Upper lobe of right lung (tissue), 1 donor: ENCODE data around the gene RARA. TPM values are rescaled to one million over a fixed set of nuclear protein-coding genes. Genes with fewer than 3 reads are reported as not detected.
A peak's percentile ranks its signal among the peaks of the same experiment; 100 is the strongest.
"Not testable (repeated sequence)": the region's sequence is repeated elsewhere in the genome, so short reads cannot be mapped to it uniquely, and the experiment has no call there.

Experiments
- ATAC-seq: fragments of 200-7000 bp; cut with Tn5 transposase; one replicate; pipeline ENCODE4 v1.9.1; 2020; ENCODE audit warnings: mild to moderate bottlenecking, moderate library complexity
- DNase-seq: peaks from one replicate; pipeline ENCODE4 v3.0.0-alpha.2; 2020
- H3K27ac ChIP-seq: fragments of 200-600 bp; one replicate; pipeline ENCODE4 v1.8.0; 2022
- H3K27me3 ChIP-seq: fragments of 200-600 bp; one replicate; pipeline ENCODE4 v1.8.0; 2022; ENCODE audit warnings: mild to moderate bottlenecking
- H3K36me3 ChIP-seq: fragments of 200-600 bp; one replicate; pipeline ENCODE4 v1.8.0; 2022
- H3K4me1 ChIP-seq: fragments of 200-600 bp; one replicate; pipeline ENCODE4 v1.8.0; 2022
- H3K4me3 ChIP-seq: fragments of 200-600 bp; one replicate; pipeline ENCODE4 v1.8.0; 2022; ENCODE audit warnings: mild to moderate bottlenecking
- H3K9me3 ChIP-seq: fragments of 200-600 bp; one replicate; pipeline ENCODE4 v1.8.0; 2022
- CTCF ChIP-seq: fragments of 200-600 bp; IDR thresholded peaks from one replicate; pipeline ENCODE4 v1.8.0; 2022; ENCODE audit warnings: antibody characterized with exemption
- intact Hi-C: fragments of 100-400 bp; cut with DNase I; formaldehyde crosslinking; loops from one replicate; pipeline ENCODE4 v1.11.0; 2022
- total RNA-seq: library from RNA; stranded (reverse); fragmentation: NEBNext Ultra II Directional; extraction: Animal tissue kit (Norgen Biotek cat#: 25700); gene quantifications from one replicate; pipeline ENCODE4 v1.2.1, GENCODE V29; 2021
- donor health status: DM: no; HTN: yes; CAD: no; lungs with severe emphysema.

The RARA gene
- total RNA-seq, 1 donor from 2014 or later, result 69.7 TPM

GRCh38 chr17:40364906-40365305, 55.9 kb downstream of the RARA start:
- Histone ChIP-seq H3K9me3 (no peaks in the 10 kb centered on the region), H3K27me3 (no peaks in the 10 kb centered on the region), H3K27ac (no peak overlapping the region), H3K4me1 (peaks cover 6% of the 10 kb centered on the region), H3K4me3 (no peak overlapping the region), H3K36me3 (no peaks in the 10 kb centered on the region)
- DNase-seq, result peak; percentile 31
- intact Hi-C loops, result loop anchor here (10.0 kb wide), 1 partner anchor 170 kb away; no protein-coding TSS in a partner anchor
- TF ChIP-seq CTCF, result no peak
- ATAC-seq, result no peak

- Histone ChIP-seq H3K9me3 (no peaks in the 10 kb centered on the region), H3K36me3 (no peaks in the 10 kb centered on the region), H3K4me1 (peaks cover 6% of the 10 kb centered on the region), H3K27me3 (no peaks in the 10 kb centered on the region), H3K4me3 (no peak overlapping the region), H3K27ac (no peak overlapping the region)
- ATAC-seq, result no peak
- intact Hi-C loops, result loop anchor here (10.0 kb wide), 1 partner anchor 169 kb away; no protein-coding TSS in a partner anchor
- no peak for TF ChIP-seq CTCF
- peak; percentile 48 for DNase-seq
These were observed 57.3 kb downstream of the RARA start for GRCh38 chr17:40366076-40366860.

- DNase-seq, result peak; percentile 59
- Histone ChIP-seq H3K27ac (no peak overlapping the region), H3K9me3 (no peaks in the 10 kb centered on the region), H3K4me3 (no peak overlapping the region), H3K36me3 (no peaks in the 10 kb centered on the region), H3K27me3 (no peaks in the 10 kb centered on the region), H3K4me1 (peaks cover 6% of the 10 kb centered on the region)
- TF ChIP-seq CTCF, result no peak
- intact Hi-C loops, result loop anchor here (10.0 kb wide), 1 partner anchor 168 kb away; no protein-coding TSS in a partner anchor
- no peak for ATAC-seq
These were observed 58.0 kb downstream of the RARA start for GRCh38 chr17:40366861-40367518.

- intact Hi-C loops, result loop anchor here (10.0 kb wide), 1 partner anchor 167 kb away; no protein-coding TSS in a partner anchor
- not testable (repeated sequence) for H3K4me1 ChIP-seq, H3K27ac ChIP-seq, H3K36me3 ChIP-seq, H3K27me3 ChIP-seq, H3K4me3 ChIP-seq, H3K9me3 ChIP-seq, ATAC-seq
- peak; percentile 35 for DNase-seq
These were observed 58.7 kb downstream of the RARA start for GRCh38 chr17:40367728-40368127.

GRCh38 chr17:40369923-40370322, 60.9 kb downstream of the RARA start:
- DNase-seq (peak; percentile 44), ATAC-seq (no peak)
- no peaks in the 10 kb centered on the region for H3K9me3 ChIP-seq
- H3K4me1 ChIP-seq, result no peaks in the 10 kb centered on the region
- no peak overlapping the region for H3K4me3 ChIP-seq
- intact Hi-C loops, result loop anchor here (10.0 kb wide), 1 partner anchor 165 kb away; no protein-coding TSS in a partner anchor
- H3K27ac ChIP-seq, result no peak overlapping the region
- no peaks in the 10 kb centered on the region for H3K36me3 ChIP-seq
- no peak for TF ChIP-seq CTCF
- no peaks in the 10 kb centered on the region for H3K27me3 ChIP-seq
